Left ventricle myocardium superior (tissue), 1 donor: ENCODE results near the gene CADM2. TPM values are rescaled to one million over a fixed set of nuclear protein-coding genes. Genes with fewer than 3 reads are reported as not detected.
"Not testable (repeated sequence)": the region's sequence is repeated elsewhere in the genome, so short reads cannot be mapped to it uniquely, and the experiment has no call there.

Source experiments
- ATAC-seq: fragments of 200-7000 bp; cut with Tn5 transposase; one replicate; pipeline ENCODE4 v1.9.1; 2020; ENCODE audit warnings: mild to moderate bottlenecking, moderate library complexity
- DNase-seq: peaks from one replicate; pipeline ENCODE4 v3.0.0-alpha.2; 2020
- intact Hi-C: fragments of 100-400 bp; cut with micrococcal nuclease; formaldehyde crosslinking; loops from one replicate; pipeline ENCODE4 v1.11.0; 2022
- total RNA-seq: library from RNA; stranded (reverse); fragmentation: NEBNext Ultra II Directional; extraction: Animal tissue kit (Norgen Biotek cat#: 25700); gene quantifications from one replicate; pipeline ENCODE4 v1.2.1, GENCODE V29; 2021
- donor health status: DM: no; HTN: yes; CAD: no; lungs with severe emphysema.

The CADM2 gene
- total RNA-seq, 1 donor from 2014 or later = 2.5 TPM

DNA sequence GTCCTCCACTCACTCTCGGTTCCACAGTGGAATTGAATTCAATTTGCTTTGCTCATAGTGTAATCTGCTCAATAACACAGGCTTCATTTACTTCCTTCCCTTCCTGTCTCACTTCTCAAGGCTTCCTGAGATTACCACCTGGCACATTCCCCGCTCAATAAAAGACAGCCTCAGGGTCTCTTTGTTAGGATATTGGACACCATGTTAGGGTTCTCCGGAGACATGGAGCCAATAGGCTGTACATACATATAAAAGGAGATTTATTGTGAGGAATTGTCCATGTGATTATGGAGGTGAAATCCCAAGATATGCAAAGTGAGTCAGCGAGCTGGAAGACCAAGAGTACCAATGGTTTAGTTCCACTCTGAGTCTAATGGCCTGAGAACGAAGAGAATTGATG, 974.5 kb downstream of the CADM2 start:
- intact Hi-C loops = no loop called here
- DNase-seq (no peak), ATAC-seq (no peak)

DNA sequence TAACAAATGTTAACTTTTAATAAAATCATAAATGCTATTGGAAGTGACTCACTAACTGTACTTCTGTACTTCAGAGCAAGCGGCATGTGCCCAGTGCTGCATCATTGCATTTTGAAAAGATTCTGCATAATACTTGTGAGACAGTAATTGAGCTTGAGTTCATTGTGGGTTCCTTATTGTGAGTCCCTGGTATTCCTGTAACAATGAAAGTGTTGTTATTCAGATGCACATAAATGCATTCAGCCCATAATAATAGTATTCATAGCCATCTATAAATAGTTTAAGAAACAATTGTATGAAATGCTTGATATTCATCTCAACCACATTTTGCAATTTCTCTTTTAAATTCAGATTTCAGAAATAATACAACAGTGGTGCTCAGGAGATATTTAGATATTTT, 976.4 kb downstream of the CADM2 start:
- intact Hi-C loops = no loop called here
- ATAC-seq (no peak), DNase-seq (no peak)

DNA sequence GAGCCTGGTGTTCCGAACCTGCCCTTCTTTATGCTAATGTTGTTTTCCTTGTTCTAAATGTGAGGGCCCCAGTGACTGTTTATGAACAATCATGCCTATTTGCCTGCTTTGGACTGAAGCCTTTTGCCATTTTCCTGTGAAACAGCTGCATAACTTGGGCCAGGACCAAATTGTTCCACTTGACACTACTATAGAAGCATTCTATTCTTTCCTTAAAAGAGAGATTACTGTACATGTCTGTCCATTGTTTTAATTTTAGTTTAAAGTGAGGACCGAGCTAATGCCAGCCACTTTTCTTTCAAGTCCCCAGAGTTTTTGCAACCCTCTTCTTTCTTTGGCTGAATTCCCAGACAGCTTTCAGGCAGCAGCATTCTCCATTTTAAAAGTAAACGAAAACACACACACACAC, 980.3 kb downstream of the CADM2 start:
- intact Hi-C loops = no loop called here
- ATAC-seq (no peak), DNase-seq (no peak)

DNA sequence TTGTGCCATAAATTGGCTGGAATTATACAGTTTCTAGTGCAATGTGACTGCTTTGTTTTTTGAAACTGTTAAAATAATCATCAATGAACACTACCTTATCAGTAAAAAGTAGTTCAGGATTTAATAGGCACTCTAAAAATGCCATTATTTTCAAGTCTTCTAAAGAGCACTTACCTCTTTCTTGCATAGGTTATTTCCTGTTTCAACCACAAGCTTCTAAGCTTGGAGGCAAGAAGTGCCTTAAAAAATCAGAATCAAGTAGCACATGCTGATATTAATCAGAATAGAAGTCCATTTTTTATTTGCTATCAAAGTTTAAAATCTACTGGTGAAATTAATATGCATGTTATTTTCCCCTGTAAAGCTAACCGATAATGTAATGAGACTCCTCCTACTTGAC, 991.6 kb downstream of the CADM2 start:
- intact Hi-C loops = no loop called here
- ATAC-seq = no peak
- no peak for DNase-seq

DNA sequence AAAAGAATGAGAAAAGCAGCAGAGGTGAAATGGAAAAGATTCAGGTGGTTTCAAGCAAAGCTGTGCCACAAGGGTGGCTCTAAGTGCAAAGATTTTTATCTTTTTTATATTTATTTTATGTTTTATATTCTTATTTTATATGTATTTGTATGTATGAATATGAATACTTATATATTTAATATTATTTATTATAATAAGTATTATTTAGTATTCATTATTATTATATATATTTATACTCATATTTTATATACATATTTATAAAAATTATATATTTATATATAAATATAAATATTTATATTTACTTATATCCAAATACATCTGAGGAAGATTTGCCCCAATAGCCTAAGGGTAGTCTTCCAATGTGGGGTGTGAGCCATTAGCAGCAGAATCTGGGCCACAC, 1002.0 kb downstream of the CADM2 start:
- ATAC-seq = no peak
- no peak for DNase-seq
- intact Hi-C loops = no loop called here

DNA sequence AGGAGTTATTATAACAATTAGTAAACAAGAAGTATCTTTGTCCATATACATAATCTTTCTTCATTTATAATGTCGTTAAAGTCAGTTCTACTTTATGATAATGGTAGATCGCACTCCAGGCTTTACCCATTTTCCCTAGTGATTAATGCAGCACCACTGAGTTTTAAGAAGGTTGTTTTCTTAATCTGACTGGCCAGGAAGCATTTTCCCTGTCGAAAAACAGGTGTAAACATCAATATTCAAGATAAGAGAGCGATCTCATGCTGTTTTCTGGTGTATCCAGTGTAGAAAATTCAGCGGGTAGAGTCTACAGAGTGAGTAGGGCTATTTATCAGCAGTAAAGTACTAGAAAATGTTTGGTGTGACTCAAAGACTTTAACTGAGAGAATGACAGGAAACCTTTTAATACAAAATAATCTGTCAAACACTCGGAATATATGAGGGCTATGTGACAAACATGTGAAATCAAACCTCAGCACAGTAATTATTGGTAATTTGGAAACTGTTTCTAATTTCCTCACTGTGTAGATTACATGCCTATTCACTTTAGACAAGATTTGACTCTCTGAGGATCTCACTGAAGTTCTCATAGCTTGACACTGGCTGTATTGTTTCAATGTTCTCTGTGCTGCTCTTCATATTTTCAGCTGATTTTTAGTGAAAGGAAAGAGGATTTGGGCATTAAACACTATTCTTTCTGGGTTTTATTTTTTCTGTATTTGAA, 1019.0 kb downstream of the CADM2 start:
- DNase-seq = no peak
- ATAC-seq = no peak
- intact Hi-C loops = no loop called here

DNA sequence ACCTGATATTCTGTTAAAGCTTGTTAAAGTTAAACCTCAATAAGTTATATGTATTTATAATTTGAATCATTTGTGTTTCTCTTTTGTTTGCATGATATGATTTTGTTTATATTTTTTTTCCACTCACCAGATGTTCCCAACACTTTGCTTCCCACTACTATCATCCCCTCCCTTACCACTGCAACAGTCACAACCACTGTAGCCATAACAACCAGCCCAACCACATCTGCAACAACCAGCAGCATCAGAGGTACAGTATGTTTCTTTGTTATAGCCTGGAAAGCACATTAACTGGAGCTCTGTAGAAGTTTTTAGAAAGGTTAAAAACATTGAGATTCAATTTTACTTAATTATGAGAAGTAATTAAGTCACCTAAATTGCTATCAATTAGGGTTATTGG, 1020.2 kb downstream of the CADM2 start:
- ATAC-seq = no peak
- intact Hi-C loops = no loop called here
- no peak for DNase-seq

DNA sequence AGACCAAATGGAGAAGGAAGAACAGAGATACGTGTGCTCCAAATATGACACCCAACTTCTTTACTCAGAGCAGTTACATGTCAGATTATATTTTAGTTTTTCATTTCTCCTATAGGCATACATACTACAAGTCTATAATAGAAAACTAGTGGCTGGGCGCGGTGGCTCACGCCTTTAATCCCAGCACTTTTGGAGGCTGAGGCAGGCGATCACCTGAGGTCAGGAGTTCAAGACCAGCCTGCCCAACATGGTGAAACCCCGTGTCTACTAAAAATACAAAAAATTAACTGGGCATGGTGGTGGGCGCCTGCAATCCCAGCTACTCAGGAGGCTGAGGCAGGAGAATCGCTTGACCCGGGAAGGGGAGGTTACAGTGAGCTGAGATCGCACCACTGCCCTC, 1030.8 kb downstream of the CADM2 start:
- ATAC-seq, intact Hi-C loops, DNase-seq: not testable (repeated sequence)

DNA sequence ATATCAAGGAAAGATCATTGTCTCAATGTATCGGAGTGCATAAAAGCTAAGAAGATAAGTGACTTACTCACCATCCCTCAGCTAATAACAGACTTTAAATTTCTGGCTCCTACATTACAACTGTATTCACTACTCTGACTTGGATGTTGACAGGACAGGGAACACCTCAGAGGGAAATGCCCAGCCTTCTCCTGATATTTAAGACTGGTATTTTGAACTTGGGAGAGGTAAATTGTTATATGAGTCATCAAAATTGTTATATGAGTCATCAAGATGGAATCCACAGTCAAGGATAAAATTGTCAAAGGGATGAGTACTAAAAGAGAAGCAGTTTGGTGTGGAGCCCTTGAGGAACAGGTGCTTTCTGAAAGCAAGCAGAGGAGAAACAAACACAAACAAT, 1070.8 kb downstream of the CADM2 start:
- intact Hi-C loops = no loop called here
- DNase-seq (no peak), ATAC-seq (no peak)

DNA sequence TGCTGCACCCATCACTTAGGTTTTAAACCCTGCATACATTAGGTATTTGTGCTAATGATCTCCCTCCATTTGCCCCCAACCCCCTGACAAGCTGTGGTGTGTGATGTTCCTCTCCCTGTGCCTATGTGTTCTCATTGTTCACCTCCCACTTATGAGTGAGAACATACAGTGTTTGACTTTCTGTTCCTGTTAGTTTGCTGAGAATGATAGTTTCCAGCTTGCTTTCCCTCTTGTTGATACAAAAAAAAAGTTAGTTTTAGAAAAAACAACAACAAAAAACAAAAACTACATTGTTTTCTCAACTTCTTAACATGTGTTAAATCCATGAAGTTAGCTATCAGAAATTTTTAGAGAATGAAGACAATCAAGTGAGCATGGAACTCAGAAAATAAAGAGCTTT, 1079.1 kb downstream of the CADM2 start:
- DNase-seq = no peak

DNA sequence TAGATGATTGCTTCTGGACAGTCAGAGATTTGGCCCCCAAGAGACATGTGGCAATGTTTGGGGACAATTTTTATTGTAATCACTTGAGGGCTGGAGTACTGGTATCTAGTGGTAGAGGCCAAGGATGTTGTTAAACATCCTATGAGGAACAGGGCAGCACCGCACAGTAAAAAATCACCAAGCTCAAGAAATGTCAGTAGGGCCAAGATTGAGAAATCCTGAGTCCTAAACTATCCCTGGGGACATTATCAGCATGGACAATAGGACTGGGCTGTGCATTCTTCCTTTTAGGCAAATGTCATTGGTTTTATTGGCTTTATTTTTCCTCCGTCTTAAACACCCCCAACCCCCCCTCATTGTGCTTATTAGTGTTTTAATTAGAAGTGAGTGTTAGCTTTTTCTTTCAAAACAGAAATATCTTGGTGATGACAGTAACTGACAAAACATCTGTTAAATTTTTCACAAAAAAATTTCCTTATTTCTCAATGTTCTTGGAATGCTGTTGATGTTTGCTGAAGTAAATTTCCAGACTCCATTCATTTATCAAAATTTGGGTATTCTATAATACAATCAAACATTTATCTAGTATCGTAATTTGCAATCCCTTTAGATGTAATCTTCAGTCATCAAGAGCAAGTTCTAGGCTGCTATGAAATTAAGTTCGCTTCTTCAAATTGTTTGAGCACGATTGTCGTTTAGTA, 1087.8 kb downstream of the CADM2 start:
- DNase-seq = no peak
- intact Hi-C loops = no loop called here
- ATAC-seq = peak; percentile 96

More for the DNA sequence above, 1079.1 kb downstream of the CADM2 start:
- intact Hi-C loops = no loop called here
- ATAC-seq = no peak

DNA sequence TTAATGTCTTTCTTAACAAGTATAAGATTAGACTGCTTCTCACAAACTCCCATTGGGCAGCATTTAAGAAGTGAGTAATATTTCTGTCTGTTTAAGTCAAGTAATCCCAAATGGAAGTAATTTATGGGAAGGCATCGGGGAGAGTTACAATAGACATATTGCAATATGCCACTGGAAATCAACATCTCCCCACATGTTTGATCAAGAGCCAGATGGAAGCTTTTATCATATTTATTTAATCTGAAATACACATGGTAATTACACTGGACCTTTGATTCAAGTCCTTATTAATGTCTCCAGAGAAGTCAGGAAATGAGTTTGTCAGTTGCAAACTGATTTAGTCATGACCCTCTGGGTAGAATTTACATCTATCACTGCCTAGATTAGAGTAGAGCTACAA, 1088.4 kb downstream of the CADM2 start:
- peak; percentile 74 for ATAC-seq

DNA sequence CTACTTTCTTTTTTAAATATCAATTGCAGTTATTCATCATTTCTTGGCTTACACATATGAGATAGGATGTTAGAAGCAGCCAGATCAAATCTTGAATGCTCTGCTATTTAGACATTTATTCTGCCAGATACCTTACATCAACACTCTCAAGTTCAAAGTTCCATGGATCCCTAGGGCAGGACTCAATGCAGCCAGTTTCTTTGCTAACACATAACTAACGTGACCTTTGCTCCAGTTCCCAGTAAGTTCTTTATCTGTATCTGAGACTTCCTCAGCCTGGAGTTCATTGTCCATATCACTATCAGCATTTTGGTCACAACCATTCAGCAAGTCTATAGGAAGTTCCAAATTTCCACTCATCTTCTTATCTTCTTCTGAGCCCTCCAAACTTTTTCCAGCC, 1092.3 kb downstream of the CADM2 start:
- ATAC-seq = no peak
- intact Hi-C loops = no loop called here

More for the DNA sequence above, 1088.4 kb downstream of the CADM2 start:
- no peak for DNase-seq
- intact Hi-C loops = no loop called here

DNA sequence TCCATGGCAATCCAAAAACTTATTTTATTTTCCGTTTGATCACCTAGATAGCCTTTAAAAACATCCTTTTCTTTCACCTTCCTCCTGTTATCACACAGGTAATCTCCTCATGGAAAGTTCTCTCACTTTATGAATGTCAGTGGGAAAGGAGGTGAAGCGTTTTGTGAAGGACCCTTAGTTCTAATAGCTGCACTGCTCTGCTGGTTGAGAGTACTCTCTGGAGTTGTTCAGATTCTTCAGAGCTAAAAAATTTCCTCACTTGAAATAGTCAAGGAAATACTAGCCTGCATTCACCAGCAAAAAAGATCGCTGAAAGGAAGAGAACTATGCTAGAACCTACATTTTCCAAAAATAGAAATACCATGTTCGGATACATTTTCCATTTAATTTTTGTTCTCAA, 1097.2 kb downstream of the CADM2 start:
- intact Hi-C loops = no loop called here
- ATAC-seq = no peak
- no peak for DNase-seq

More for the DNA sequence above, 1092.3 kb downstream of the CADM2 start:
- no peak for DNase-seq

DNA sequence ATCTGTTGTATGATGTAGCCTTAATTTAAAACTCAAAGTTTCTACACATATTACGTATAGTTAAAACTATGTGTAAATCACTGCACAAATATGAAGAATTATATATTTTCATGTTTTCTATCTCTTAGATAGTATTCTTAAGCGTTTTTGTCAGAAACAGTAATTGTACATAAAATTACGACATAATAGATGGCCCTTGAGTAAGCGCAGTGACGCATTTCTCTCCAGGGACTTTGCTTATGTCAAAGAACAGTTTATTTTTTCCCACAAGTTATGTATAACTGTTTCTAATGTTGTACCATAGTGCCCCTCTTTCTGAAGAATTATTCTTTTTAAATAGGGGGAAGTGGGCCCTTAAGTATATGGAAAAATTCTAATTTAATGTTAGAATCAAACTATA, 1098.2 kb downstream of the CADM2 start:
- no peak for ATAC-seq
- intact Hi-C loops = no loop called here
- no peak for DNase-seq

DNA sequence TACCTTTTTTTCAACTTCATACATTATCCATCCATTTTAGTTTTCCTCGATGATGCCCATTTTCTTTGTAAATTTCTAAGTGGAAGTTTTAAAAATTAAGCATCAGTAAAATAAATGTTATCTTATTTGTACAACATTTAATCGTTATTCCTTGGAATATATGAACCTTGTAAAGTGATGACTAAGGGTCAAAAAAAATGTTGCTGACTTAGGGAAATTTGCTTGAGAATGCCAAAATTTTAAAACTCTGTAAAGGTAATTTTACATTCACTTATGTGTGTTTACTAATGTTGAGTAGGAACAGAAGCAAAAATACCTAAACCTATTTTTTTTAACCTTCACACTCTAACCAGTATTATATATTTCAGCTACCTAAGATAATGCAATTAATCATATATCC, 1115.0 kb downstream of the CADM2 start:
- no peak for DNase-seq
- intact Hi-C loops = no loop called here
- ATAC-seq = no peak

DNA sequence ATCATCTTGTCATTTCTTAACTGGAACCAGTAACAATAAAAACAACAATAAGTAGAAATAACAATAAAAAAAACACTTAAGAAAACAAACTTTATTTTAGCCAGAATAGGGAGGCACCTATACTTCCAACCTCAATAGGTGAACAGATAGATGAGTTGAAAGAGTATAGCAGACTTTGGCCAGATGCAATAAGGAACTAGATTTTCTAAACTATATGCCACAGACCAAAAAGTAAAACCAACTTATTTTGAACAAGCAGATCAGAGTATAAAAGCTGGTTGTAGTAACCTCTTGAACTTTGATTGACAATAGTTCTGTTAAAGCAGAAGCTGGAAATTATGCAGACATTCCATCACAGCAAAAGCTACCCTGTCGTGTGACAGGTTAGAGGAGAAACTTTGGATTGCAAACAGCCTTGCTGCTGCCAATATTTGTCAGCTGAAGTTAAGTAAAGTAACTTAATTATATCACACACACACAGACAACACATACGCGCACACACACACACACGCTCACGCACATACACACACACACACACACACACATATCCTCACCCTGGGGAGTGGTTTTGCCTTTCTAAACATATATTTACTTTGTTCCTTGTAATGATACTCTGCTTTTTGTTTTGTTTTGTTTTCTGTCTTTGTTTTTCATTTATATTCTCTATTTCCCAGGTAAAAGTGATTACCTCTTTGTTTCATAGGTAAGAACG, 1128.5 kb downstream of the CADM2 start:
- intact Hi-C loops = loop anchor here (10.0 kb wide), 1 partner anchor 467 kb away; no protein-coding TSS in a partner anchor
- DNase-seq (no peak), ATAC-seq (no peak)

DNA sequence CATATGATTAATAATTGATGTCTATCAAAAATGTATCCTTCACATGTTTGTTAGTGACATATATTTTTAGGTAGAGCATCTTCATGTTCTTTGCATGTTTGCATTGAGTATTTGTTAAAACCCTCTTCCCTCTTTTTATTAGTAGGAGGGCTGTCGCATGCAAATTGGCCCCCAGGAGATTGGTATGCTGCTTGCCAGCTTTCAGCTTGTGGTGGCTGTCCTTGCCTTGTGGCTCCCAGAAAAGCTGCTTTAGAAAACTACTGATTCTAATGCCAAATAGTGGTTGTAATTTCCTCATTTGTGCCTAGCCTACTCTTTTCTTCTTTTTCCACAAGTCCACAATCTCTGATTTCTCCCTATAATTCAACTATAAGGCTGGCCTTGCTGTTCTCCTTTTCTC, 1145.4 kb downstream of the CADM2 start:
- ATAC-seq = no peak
- DNase-seq = no peak

DNA sequence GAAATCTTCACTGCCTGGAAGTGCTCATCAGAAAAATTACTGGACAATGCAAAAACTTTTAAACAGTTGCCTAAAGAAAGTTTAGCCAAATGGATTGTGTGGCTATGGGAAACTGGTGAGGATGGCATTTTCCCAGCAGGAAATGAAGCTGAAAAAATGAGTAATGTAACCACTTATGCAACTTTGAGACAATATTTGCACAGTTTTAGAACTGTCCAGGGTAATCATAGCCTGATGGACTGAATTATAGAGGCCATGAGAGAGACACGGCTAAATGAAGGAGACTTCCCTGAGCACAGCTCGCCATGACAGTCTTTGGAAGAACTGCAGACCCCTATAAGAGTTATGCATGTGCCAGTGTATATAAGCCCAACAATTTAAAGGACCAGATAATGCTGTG, 1150.6 kb downstream of the CADM2 start:
- no peak for DNase-seq
- intact Hi-C loops = no loop called here
- ATAC-seq = no peak

More for the DNA sequence above, 1145.4 kb downstream of the CADM2 start:
- intact Hi-C loops = no loop called here
